Measurements from ENCODE around the gene ITIH2.
"Not testable (repeated sequence)": the region's sequence is repeated elsewhere in the genome, so short reads cannot be mapped to it uniquely, and the experiment has no call there.

The ITIH2 gene

DNA sequence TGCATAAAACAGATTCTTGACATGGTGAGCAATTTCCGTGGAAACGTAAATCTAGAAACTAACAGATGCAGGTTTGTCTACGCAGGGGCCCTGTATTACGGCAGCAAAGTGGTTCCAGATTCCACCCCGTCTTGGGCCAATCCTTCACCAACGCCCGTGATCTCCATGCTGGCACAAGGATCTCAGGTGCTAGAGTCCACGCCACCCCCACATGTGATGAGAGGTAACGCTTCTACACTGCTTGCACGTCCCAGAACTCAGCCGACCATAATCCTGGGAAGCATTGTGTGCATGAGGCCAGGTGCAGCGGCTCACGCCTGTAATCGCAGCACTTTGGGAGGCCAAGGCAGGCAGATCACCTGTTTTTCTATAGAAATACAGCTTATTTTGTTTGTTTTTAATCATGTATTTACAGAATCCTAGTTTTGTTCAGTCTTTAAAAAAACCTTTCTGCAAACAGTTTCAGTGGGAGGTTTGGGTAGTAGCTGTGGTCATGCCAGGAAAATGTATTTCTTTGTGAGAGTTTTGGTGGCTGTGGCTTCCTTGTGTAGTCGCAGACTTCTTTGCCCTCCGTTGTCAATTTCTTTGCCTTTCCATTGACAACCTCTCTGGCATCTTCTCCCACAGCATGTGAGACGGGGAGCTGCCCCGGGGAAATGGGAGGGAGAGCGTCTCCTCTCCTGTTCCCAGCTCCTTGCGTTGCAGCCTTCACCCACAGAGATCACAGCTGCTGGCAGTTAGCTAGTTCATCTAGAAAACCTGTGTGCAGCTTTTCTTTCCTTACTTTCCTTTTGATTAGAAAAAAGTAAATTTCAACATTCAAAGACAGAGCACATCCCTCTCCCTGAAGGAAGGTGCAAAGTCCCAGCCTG lies 35.7 kb downstream of the ITIH2 start:
- no peak for DNase-seq (ENCODE audit: low read depth in 2 of 2)

DNA sequence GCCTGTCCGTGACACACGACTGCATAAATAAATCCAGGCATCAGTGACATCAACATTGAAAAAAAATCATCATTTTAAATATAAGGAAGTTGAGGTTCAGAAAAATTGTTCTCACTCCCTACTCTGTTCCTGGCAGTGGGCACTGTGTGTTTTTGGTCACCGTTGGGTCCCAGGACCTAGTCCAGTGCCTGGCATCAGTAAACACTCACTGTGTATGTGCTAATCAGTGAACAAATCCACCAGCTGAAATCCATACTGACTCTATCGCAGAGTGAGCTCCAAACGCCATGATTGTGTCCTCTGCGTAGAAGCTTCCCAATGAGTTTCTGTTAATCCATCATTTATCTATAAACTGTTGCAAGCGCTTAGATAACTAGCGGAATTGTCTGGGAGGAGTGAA lies 41.2 kb downstream of the ITIH2 start:
- no peak for DNase-seq (ENCODE audit: low read depth in 2 of 2)

DNA sequence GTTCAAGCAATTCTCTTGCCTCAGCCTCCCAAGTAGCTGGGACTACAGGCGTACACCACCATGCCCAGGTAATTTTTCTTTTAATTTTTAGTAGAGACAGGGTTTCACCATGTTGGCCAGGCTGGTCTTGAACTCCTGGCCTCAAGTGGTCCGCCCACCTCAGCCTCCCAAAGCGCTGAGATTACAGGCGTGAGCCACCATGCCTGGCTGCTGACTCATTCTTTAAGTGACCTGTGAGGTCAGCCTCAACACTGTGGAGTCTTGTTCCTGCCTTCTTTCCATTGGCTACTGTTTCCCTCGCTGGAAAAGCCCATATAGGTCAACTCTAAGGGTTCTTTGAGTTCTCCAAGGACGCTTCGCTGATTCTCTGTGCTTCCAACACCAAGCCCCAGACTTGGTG lies 45.5 kb downstream of the ITIH2 start:
- not testable (repeated sequence) for DNase-seq (ENCODE audit: low read depth in 2 of 2)

DNA sequence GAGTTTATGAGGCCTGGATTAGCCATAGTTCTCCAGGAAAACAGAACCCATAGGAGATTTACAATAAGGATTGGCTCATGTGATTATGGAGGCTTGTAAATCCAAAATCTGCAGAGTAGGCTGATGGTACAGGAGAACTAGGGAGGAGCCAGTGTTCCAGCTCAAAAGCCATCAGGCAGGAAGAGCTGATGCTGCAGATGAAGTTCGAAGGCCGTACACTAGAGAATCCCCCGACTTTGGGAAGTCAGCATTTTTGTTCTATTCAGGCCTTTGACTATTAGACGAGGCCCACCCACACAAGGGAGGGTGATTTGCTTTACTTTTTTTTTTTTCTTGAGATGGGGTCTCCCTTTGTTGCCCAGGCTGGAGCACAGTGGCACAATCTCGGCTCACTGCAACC lies 47.1 kb downstream of the ITIH2 start:
- DNase-seq (ENCODE audit: low read depth in 2 of 2) = no peak

DNA sequence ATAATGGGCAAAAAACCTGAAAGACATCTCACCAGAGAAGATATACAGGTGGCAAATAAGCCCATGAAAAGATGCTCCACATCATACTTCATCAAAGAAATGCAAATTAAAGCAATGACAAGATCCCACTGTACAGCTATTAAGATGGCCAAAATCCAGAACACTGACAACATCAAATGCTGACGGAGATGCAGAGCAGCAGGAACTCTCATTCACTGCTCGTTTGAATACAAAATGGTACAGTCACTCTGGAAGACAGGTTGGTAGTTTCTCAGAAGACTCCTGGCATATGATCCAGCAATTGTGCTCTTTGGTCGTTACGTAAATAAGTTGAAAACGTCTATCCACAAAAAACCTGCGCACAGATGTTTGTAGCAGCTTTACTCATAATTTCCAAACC lies 49.1 kb downstream of the ITIH2 start:
- DNase-seq (ENCODE audit: low read depth in 2 of 2) = no peak

DNA sequence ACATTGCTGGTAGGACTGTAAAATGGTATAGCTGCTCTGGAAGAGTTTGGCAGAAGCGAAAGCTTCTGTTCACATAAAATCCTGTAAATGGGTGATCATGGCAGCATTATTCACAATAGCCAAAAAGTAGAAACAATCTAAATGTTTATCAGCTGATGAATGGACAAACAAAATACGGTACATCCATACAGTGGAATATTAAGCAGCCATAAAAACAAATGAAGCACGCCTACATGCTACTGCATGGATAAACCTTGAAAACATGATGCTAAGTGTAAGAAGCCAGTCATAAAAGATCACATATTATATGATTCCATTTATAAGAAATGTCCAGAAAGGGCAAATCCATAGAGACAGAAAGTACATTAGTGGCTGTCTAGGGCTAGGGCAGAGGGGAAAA lies 52.0 kb downstream of the ITIH2 start:
- DNase-seq (ENCODE audit: low read depth in 2 of 2) = no peak

DNA sequence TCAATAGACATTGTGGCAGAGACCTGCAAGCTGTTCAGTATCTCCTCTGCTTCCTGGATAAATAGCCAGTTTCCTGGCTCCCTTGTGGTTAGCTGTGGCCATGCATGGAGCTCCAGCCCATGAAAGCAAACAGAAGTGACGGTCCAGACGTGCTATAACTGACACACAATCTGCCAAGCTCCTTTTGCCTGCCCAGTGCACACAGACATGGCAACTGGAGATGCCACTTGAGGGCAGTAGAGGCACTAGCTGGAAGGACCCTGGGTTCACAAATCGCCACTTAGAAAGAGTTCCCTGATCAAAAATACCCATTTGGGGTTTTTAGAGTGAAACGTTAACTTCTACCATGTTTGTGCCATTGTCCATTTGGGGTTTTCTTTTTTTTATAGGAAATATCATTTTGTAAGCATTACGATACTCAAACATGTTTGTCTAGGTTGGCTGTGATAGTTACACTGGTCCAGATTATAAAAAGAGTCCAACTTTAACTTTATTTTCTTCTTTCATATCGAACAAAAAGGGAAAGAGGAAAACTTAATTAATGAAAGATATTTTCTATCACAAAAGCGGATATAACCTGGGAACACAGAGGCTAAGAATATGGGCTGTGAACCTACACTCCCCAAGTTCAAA lies 53.4 kb downstream of the ITIH2 start:
- DNase-seq (ENCODE audit: low read depth in 2 of 2) = no peak

DNA sequence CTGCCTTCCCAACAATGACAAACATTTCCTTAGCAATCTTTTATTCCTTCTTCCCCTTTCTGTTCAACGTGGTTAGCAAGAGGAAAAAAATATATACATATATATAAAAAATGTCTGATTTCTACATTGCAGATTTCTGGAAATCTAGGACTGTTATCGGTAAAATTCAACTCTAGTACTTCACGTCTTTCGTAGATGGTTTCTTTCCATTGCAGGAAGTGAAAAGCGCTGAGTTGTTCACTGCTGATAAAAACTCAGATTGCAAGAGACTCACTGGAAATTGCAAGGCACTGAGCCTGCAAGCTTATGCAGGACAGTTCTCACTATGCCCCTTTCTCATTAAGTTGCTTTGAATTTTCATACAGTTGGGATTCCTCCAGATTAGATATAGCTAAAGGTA lies 60.8 kb downstream of the ITIH2 start:
- no peak for DNase-seq (ENCODE audit: low read depth in 2 of 2)

DNA sequence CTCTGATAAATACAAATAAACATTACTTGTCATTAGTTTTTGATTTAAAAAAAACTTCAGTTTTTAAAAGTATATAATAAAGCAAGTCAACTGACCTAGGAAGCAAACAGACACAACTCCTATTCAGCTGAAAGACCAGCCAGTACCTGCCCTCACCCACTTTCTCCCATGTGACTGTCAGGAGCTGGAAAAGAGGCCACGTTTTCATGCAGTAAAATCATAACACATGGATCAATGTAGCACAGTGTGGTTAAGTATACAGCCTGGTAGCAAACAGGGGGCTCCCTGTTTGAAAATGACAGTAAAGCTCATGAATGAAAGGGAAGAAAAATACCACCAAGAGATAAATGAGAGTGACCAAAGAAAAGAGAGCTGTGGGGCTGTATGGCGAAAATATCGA lies 63.1 kb downstream of the ITIH2 start:
- no peak for DNase-seq (ENCODE audit: low read depth in 2 of 2)

DNA sequence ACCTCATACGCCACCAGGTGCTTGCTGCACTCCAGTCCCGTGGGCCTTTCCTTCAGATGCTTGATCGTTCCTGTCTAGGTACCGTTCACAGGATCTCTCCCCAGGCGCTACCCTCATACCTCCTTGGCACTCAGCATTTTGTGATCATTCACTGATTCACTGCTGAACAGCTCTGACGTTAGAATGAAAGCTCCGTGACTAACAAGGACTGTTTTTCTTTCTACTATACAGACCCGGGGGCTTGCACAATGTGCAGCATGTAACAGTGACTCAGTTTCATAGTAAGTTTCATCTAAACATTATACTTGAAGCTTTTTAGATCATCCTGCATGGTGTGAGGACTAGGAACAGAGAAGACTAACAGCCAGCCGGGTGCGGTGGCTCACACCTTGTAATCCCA lies 64.1 kb downstream of the ITIH2 start:
- DNase-seq (ENCODE audit: low read depth in 2 of 2) = no peak

DNA sequence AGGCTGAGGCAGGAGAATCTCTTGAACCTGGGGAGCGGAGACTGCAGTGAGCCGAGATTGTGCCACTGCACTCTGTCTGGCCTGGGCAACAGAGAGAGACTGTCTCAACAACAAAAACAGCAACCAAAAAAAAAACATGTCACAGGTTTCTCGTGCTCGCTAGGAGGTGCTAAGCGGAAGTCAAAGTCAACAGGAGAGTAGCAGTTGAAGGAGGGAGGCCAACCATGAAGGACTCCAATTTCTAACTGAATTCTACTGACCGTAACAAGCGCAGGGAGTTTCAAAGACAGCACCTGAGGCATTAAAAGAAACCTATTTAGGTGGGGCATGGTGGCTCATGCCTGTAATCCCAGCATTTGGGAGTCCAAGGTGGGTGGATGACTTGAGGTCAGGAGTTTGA lies 65.3 kb downstream of the ITIH2 start:
- no peak for DNase-seq (ENCODE audit: low read depth in 2 of 2)

DNA sequence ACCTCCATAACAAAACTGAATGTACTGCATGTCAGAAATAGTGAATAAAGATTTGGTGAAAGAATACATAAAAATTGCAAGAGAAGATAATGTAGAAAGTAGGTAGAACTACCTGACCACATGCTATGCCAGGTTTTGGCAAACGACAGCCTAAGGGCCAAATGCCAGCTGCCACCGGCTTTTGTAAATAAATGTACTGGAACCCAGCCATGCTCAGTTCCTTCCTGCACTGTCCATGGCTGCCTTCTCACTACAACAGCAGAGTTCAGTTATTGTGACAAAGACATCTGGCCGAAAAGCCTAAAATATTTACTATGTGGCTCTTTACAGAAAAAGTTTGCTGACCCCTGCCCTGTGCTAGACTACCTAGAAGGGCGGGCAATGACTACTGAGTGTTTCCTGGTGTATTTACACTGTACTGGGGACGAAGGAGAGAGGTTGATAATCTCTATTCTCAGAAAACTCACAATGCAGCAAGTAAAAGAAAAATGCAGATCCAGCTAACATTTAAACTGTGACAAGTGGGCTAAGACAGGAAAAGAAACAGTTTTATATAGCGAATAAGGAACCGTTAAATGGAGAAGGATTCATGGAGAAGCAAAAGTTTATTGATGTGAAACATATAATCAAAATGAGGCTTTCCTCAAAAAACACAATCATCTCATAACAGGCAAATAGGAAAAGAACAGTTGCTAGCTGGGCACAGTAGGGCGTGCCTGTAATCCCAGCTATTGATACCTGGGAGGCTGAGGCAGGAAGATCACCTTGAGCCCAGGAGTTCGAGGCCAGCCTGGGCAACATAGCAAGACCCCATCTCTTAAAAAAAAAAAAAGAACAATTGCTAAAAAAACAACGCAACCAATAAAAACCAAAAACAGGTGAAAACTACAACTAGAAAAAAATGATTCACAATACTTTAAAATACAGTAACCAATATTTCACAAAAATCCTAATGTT lies 71.0 kb downstream of the ITIH2 start:
- DNase-seq (ENCODE audit: low read depth in 2 of 2) = no peak

DNA sequence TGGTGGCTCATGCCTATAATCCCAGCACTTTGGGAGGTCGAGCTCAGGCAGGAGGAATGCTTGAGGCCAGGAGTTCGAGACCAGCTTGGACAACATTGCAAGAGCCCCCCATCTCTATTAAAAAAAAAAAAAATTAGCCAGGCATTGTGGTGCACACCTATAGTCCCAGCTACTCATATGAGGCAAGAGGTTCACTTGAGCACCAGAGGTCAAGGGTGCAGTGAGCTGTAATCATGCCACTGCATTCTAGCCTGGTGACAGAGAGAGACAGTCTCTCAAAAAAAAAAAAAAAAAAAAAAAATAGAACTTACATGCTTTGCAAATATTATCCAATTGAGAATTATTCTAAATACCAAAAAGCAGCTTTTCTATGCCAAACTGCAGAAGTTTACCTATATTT lies 73.7 kb downstream of the ITIH2 start:
- no peak for DNase-seq (ENCODE audit: low read depth in 2 of 2)

DNA sequence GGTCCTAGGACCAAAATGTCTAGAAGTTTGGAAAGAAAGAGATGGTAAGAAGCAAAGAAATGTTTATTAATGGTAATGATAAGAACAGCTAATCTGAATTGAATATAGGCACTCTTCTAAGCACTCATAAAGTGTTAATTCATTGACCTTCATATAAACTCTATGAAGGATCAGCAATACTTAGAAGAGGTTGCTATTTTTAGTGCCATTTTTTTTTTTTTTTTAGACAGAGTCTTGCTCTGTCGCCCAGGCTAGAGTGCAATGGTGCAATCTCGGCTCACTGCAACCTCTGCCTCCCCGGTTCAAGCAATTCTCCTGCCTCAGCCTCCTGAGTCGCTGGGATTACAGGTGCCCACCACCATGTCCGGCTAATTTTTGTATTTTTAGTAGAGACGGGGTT lies 79.1 kb downstream of the ITIH2 start:
- DNase-seq (ENCODE audit: low read depth in 2 of 2) = not testable (repeated sequence)

DNA sequence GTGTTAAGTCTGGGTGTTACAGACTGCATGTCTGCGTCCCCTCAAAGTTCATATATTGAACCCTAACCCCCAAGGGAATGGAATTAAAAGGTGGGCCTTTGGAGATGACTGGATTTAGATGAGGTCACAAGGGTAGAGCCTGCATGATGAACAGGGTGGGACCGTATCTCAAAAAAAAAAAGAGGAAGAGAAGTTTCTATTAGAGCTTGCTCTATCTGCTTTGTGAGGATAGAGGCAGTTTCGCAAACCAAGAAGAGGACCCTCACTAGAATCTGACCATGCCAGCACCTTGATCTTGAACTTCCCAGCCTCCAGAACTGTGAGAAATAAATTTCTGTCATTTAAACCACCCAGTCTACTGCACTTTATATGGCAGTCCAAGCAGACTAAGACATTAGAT lies 83.3 kb downstream of the ITIH2 start:
- DNase-seq (ENCODE audit: low read depth in 2 of 2) = no peak

DNA sequence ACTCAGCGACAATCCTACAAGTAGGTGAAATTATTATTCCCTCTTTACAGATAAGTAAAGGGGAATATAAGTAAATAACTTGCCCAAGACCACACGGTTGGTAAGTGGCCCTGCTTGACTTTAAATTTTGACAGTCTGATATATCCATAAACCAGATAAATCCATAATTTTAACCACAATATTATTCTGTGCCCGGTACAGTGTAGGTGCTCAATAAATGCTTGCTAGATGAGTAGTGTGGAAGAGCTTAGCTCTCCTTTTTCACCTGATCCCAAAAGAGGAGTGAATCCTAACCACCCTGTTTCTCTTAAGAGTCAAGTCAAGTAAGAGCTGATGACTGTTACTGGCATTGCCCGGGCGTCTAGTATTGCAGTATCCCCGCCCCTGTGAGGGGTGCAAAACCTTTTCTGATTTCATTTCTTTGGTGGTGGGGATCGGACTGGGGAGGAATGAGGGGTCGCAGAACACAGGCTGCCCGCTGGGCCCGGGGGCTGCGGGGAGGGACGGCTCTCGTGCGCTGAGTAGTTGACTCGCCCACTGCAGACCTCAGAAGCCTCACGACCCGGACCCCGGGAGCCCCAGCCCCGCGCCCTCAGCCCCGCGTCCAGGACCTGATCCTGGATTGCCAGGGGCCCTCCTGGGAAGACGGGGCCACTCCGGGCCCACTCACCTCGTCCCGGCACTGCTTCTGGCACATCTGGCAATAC lies 84.2 kb downstream of the ITIH2 start:
- DNase-seq (ENCODE audit: low read depth in 2 of 2) = no peak

DNA sequence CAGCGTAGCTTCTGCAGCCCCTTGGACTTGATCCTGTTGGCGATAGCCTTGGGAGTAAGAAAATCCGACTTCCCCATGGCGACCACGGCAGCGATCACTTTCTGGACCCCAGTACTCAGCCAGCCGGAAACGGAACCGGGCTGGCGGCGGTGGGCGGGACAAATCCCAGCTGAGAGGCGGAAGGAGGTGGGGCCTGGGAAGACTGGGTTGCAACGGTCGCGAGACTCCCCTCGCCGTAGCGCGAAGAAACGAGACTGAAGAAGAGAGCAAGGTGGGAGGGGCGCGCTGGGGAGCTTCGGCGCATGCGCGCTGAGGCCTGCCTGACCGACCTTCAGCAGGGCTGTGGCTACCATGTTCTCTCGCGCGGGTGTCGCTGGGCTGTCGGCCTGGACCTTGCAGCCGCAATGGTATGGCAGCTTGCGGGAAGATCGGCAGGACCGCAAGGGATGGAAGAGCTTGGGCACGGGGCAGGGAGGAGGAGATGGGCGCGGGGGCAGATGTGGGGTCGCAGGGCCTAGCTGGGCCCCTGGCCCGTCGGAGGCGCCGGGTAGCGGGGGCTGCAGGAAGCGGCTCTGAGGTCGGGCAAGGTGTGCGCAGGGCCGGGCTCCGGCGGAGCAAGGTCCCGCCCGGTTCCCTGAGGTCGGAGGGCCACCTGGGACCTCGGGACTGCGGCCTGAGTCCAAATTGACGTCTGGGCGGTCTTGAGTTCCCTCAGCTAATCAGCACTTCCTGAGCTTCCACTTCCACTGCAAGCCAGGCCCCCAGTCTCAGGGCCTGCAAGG lies 84.9 kb downstream of the ITIH2 start, which contains the start of the genes ATP5F1C and KIN:
Gene ATP5F1C (plus strand): TSS at position 321 of the 782 bp plus-strand sequence. CDS start 31 bp downstream, at position 352.
Gene KIN (minus strand): TSS at position 137 of the 782 bp plus-strand sequence. CDS start 60 bp downstream, at position 77.
- peak; percentile 96 for DNase-seq (ENCODE audit: low read depth in 2 of 2)

DNA sequence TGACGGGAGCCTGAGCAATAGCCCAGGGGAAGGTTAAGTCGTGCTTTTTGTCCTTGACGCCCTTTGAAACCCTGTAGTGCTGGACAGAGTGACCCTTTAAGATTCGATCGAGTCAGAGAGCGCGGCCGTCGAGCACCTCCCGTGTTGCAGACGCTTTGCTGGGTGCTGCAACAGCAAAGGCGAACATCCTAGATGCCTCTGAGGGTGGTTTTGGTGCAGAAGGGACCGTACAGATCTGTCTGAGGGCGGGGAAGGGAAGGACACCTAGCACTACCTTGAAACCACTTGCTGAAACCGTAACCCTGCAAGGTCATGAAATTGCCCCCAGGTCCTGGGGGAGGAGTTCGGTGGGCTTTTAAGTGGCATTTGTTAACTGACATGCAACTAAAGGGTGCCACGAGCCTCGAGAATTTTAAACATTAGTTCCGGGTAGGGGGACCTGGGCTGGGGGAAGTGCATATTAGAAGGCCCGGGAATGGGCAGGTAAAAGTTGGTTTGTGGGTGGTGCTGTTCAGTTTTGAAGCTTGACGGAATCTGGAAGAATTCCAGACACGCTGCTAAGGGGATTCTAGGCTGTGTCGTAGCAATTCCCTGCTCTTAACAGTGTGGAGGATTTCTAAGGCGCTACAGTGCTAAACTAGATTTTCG lies 85.6 kb downstream of the ITIH2 start:
- no peak for DNase-seq (ENCODE audit: low read depth in 2 of 2)

DNA sequence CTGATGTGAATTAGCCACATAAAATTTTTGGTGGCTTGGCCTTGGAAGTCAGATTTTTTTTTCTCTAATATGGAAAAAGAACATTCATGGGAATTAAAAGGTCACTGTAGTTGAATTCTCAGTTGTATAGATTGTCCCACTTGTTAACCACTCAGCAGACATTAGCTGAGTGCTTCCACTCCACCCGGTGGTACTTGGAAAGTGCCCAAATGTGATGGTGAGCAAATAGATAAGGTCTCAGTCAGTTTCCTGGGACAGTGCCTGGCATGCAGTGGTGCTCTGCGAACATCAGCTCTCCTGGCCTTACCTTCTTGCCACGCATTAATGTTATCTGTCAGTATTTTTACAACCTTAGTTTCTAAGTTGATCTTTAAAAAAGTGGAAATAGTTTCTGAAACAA lies 86.3 kb downstream of the ITIH2 start:
- no peak for DNase-seq (ENCODE audit: low read depth in 2 of 2)

DNA sequence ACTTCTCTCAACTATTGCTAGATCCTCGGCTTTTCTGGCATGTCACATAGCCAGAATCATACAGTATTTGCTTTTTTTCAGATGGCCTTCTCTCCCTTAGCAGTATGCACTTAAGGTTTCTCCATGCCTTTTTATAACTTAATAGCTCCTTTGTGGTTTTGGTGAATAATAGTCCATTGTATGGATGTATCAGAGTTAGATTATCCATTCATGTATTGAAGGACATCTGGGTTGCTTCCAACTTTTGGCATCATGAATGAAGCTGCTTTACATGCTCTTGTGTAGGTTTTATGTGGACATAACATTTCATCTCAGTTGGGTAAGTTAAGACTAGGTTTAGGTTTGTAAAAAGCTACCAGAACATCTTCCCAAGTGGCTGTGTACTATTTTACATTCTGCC lies 89.4 kb downstream of the ITIH2 start:
- no peak for DNase-seq (ENCODE audit: low read depth in 2 of 2)

Measured in activated CD4-positive, alpha-beta T cell treated with anti-CD3 and anti-CD28 coated beads for 24 hours (primary cell).